ENCODE measurements around the gene MYO1B. TPM values are rescaled to one million over a fixed set of nuclear protein-coding genes. Genes with fewer than 3 reads are reported as not detected.

The MYO1B gene
- total and polyA plus RNA-seq, 2 donors from 2014 or later: 24.5 to 64.8 TPM

DNA sequence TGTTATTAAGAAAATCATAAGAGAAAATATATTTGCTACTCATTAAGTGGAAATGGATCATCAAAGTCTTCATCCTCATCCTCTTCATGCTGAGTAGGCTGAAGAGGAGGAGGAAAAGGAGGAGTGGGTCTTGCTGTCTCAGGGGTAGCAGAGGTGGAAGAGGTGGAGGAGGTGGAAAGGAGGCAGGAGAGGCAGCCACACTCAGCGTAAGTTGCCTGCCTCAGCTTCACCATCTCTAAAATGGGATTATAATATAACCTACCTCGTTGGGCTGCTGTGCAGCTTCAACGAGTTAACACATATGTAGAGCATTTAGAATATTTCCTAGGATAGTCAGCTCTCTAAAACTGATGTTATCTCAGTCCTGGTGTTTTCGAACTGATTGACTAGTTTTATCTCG lies 4.3 kb upstream of the MYO1B start:
- FAIRE-seq: no peak
- H3K27me3 ChIP-seq (ENCODE audit: control insufficient read depth, insufficient read depth, low read length): no peaks in the 10 kb centered on the region
- intact Hi-C loops (cut with DNase I): no loop called here
- DNase-seq: no peak
- H3K36me3 ChIP-seq (ENCODE audit: control insufficient read depth in 2 of 3, insufficient read depth in 3 of 3, low read length in 3 of 3): no peaks in the 10 kb centered on the region
- no peaks in the 10 kb centered on the region for H3K9me3 ChIP-seq (ENCODE audit: control insufficient read depth in 2 of 3, insufficient read depth in 1 of 3, low read length in 3 of 3)
- TF ChIP-seq CTCF (IDR thresholded peaks at IDR 0.05; ENCODE audit: borderline replicate concordance, extremely low read depth, insufficient read depth): no peak
- H3K9ac ChIP-seq (ENCODE audit: low read length in 3 of 3): no peak overlapping the region
- no peak overlapping the region for H3K27ac ChIP-seq (ENCODE audit: low read depth in 2 of 2, low read length in 2 of 2)
- H3K4me1 ChIP-seq (ENCODE audit: control insufficient read depth in 2 of 3, insufficient read depth in 2 of 3, low read depth in 1 of 3, low read length in 3 of 3): no peaks in the 10 kb centered on the region
- no peak overlapping the region for H3K4me3 ChIP-seq (ENCODE audit: low read length in 3 of 3)

GRCh38 chr2:191241418-191241817 lies 3.8 kb upstream of the MYO1B start:
- Histone ChIP-seq H3K9ac (ENCODE audit: low read length in 3 of 3) (no peak overlapping the region), H3K9me3 (ENCODE audit: control insufficient read depth in 2 of 3, insufficient read depth in 1 of 3, low read length in 3 of 3) (no peaks in the 10 kb centered on the region), H3K27ac (ENCODE audit: low read depth in 2 of 2, low read length in 2 of 2) (no peak overlapping the region), H3K27me3 (ENCODE audit: control insufficient read depth, insufficient read depth, low read length) (no peaks in the 10 kb centered on the region), H3K36me3 (ENCODE audit: control insufficient read depth in 2 of 3, insufficient read depth in 3 of 3, low read length in 3 of 3) (no peaks in the 10 kb centered on the region), H3K4me1 (ENCODE audit: control insufficient read depth in 2 of 3, insufficient read depth in 2 of 3, low read depth in 1 of 3, low read length in 3 of 3) (no peaks in the 10 kb centered on the region), H3K4me3 (ENCODE audit: low read length in 3 of 3) (no peak overlapping the region)
- FAIRE-seq: no peak
- DNase-seq: no peak
- intact Hi-C loops (cut with DNase I): no loop called here
- no peak for TF ChIP-seq CTCF (IDR thresholded peaks at IDR 0.05; ENCODE audit: borderline replicate concordance, extremely low read depth, insufficient read depth)

DNA sequence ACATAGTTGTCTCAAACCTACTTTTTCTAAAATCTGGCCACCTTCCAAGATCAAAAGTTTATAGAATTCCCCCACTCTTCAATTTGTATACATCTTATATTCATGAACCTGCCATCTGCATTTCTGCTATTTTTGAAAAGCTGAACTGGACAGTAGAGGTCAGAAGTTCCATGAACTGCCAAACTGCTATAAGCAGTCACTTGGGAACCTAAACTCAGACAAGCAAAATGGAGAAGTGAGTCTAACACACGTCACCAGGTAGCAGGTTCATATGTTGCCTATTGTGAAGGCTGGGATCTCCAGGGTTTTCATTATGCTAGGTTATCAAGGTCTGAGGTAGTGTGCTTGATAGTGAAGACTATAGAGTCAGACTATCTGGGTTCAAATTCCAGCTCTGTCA lies 2.0 kb upstream of the MYO1B start:
- Histone ChIP-seq H3K36me3 (ENCODE audit: control insufficient read depth in 2 of 3, insufficient read depth in 3 of 3, low read length in 3 of 3) (no peaks in the 10 kb centered on the region), H3K9me3 (ENCODE audit: control insufficient read depth in 2 of 3, insufficient read depth in 1 of 3, low read length in 3 of 3) (no peaks in the 10 kb centered on the region), H3K27me3 (ENCODE audit: control insufficient read depth, insufficient read depth, low read length) (no peaks in the 10 kb centered on the region), H3K9ac (ENCODE audit: low read length in 3 of 3) (no peak overlapping the region), H3K4me1 (ENCODE audit: control insufficient read depth in 2 of 3, insufficient read depth in 2 of 3, low read depth in 1 of 3, low read length in 3 of 3) (peaks cover 4 to 7% (median 5%) of the 10 kb centered on the region in 3 donors), H3K4me3 (ENCODE audit: low read length in 3 of 3) (no peak overlapping the region), H3K27ac (ENCODE audit: low read depth in 2 of 2, low read length in 2 of 2) (no peak overlapping the region)
- DNase-seq (no peak), FAIRE-seq (no peak)
- TF ChIP-seq CTCF (IDR thresholded peaks at IDR 0.05; ENCODE audit: borderline replicate concordance, extremely low read depth, insufficient read depth): no peak
- intact Hi-C loops (cut with DNase I): no loop called here

DNA sequence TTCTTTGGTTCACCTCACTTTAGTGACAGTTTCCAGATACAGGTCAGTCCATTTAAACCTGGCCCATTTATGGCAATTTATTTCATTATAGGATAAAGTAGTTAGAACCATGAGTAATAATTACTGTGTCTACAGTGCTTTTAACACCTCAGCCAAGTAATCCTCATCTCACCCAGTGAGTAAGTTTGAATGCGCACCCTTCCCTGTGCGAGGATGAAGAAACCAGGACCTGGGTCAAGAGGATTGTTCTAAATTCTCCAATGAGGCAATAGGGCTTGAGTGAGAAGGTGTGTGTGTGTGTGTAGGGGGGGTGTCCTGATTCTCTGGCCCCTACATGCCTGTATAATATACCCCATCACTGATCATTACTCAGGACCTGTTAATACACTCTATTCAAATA lies 854 bp upstream of the MYO1B start:
- FAIRE-seq (no peak), DNase-seq (no peak)
- intact Hi-C loops (cut with DNase I): no loop called here
- Histone ChIP-seq H3K36me3 (ENCODE audit: control insufficient read depth in 2 of 3, insufficient read depth in 3 of 3, low read length in 3 of 3) (no peaks in the 10 kb centered on the region), H3K4me1 (ENCODE audit: control insufficient read depth in 2 of 3, insufficient read depth in 2 of 3, low read depth in 1 of 3, low read length in 3 of 3) (peaks cover 4 to 12% (median 7%) of the 10 kb centered on the region in 3 donors), H3K9ac (ENCODE audit: low read length in 3 of 3) (no peak overlapping the region), H3K27ac (ENCODE audit: low read depth in 2 of 2, low read length in 2 of 2) (no peak overlapping the region), H3K9me3 (ENCODE audit: control insufficient read depth in 2 of 3, insufficient read depth in 1 of 3, low read length in 3 of 3) (no peaks in the 10 kb centered on the region), H3K27me3 (ENCODE audit: control insufficient read depth, insufficient read depth, low read length) (no peaks in the 10 kb centered on the region), H3K4me3 (ENCODE audit: low read length in 3 of 3) (peak overlapping the region in 1 of 3 donors; percentile 76)
- TF ChIP-seq CTCF (IDR thresholded peaks at IDR 0.05; ENCODE audit: borderline replicate concordance, extremely low read depth, insufficient read depth): no peak
